HG03175 (cell line): ENCODE measurements around the gene WFS1.
A peak's percentile ranks its signal among the peaks of the same experiment; 100 is the strongest.

Source experiments
- ATAC-seq: cut with Tn5 transposase; IDR thresholded peaks from one replicate; pipeline ENCODE4 v1.9.1; 2021; ENCODE audit warnings: mild to moderate bottlenecking, moderate library complexity; ENCODE audit not compliant: unreplicated experiment

Gene WFS1

GRCh38 chr4:6259886-6260285, 9.8 kb upstream of the WFS1 start:
- no peak for ATAC-seq

- no peak for ATAC-seq
These were observed 7.5 kb upstream of the WFS1 start for GRCh38 chr4:6262176-6262575.

- no peak for ATAC-seq
These were observed 6.7 kb upstream of the WFS1 start for GRCh38 chr4:6262847-6263487.

GRCh38 chr4:6263526-6264224, 6.0 kb upstream of the WFS1 start:
- no peak for ATAC-seq

- ATAC-seq = no peak
These were observed 5.5 kb upstream of the WFS1 start for GRCh38 chr4:6264225-6264540.

GRCh38 chr4:6265546-6265945, 4.1 kb upstream of the WFS1 start:
- ATAC-seq = no peak

GRCh38 chr4:6267573-6267972, 2.1 kb upstream of the WFS1 start:
- no peak for ATAC-seq

GRCh38 chr4:6268650-6269615, 717 bp upstream of the WFS1 start:
- ATAC-seq = no peak

- no peak for ATAC-seq
These were observed 1.0 kb downstream of the WFS1 start for GRCh38 chr4:6270636-6271121.

GRCh38 chr4:6271206-6271605, 1.6 kb downstream of the WFS1 start:
- no peak for ATAC-seq

GRCh38 chr4:6271701-6272465, 2.2 kb downstream of the WFS1 start:
- ATAC-seq = no peak

- no peak for ATAC-seq
These were observed 3.4 kb downstream of the WFS1 start for GRCh38 chr4:6272863-6273660.

- ATAC-seq = no peak
These were observed 4.0 kb downstream of the WFS1 start for GRCh38 chr4:6273661-6273990.

GRCh38 chr4:6275351-6275750, 5.7 kb downstream of the WFS1 start:
- ATAC-seq = no peak

GRCh38 chr4:6275898-6276806, 6.5 kb downstream of the WFS1 start:
- ATAC-seq = no peak

GRCh38 chr4:6277139-6277802, 7.6 kb downstream of the WFS1 start:
- ATAC-seq = no peak

GRCh38 chr4:6277935-6278800, 8.5 kb downstream of the WFS1 start:
- no peak for ATAC-seq

GRCh38 chr4:6278801-6279197, 9.1 kb downstream of the WFS1 start:
- peak; percentile 94 for ATAC-seq
